ENCODE data around the gene KIAA1671. TPM values are rescaled to one million over a fixed set of nuclear protein-coding genes. Genes with fewer than 3 reads are reported as not detected.

The KIAA1671 gene
- total and polyA plus RNA-seq, 5 donors from 2014 or later, result 0.21 to 3.3 (median 0.65) TPM; not detected in 1

DNA sequence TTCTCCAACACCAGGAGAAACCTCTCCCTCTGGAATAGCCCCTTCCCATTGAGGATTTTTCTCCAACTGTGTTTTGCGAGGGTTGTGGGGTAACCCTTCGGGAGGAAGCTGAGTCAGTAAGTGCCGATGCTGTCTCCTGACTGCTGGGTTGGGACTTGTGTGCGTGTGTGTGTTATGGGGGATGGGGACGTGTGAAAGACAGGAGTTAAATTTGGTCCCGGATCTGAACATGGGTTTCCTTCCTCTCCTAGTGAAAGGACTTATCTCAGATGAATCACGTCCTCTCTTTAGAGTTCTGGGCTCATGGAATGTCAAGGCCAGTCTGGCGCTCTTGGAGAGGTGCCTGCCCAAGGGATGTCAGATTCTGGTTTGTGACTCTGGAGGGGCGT is 33.3 kb downstream of the KIAA1671 start:
- DNase-seq (peak in 1 of 3 donors; percentile 52), ATAC-seq (ENCODE audit: low read depth in 2 of 2) (no peak)
- H3K4me1 Mint-ChIP-seq, result peaks cover 0 to 12% (median 1%) of the 10 kb centered on the region in 4 donors
- Histone ChIP-seq H3K4me1 (ENCODE audit: control insufficient read depth, insufficient read depth, low read length, poor library complexity, severe bottlenecking) (no peaks in the 10 kb centered on the region), H3K9me3 (ENCODE audit: control insufficient read depth in 2 of 2, low read length in 2 of 2) (no peaks in the 10 kb centered on the region), H3K27ac (ENCODE audit: insufficient read depth, low read length, poor library complexity, severe bottlenecking) (no peak overlapping the region), H3K27me3 (ENCODE audit: control insufficient read depth, insufficient read depth, low read length) (no peaks in the 10 kb centered on the region), H3K4me3 (ENCODE audit: low read depth, low read length) (no peak overlapping the region), H3K36me3 (ENCODE audit: control insufficient read depth, insufficient read depth, low read length) (no peaks in the 10 kb centered on the region)
- H3K27me3 Mint-ChIP-seq, result peaks cover 30% of the 10 kb centered on the region
- H3K27ac Mint-ChIP-seq, result no peak overlapping the region
- H3K9me3 Mint-ChIP-seq, result peaks cover 0 to 3% (median 0%) of the 10 kb centered on the region in 7 donors
- H3K36me3 Mint-ChIP-seq, result no peaks in the 10 kb centered on the region
- H3K4me3 Mint-ChIP-seq, result no peak overlapping the region

DNA sequence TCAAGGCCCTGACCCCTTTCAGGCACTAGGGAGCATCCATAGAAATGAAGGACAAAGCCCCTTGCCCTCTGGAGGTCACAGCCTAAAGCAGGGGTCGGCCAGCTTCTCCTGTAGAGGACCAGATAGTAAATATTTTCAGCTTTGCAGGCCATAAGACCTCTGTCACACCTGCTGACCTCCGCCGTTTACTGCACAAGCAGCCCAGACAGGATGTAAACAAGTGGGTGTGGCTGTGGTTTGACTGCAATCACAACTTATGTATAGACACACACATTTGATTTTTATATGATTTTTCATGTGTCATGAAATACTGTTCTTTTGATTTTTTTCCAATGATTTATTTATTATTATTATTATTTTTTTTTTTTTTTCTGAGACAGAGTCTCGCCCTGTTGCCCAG is 34.3 kb downstream of the KIAA1671 start:
- H3K36me3 ChIP-seq (ENCODE audit: control insufficient read depth, insufficient read depth, low read length), result no peaks in the 10 kb centered on the region
- H3K9me3 ChIP-seq (ENCODE audit: control insufficient read depth in 2 of 2, low read length in 2 of 2), result no peaks in the 10 kb centered on the region
- H3K4me1 ChIP-seq (ENCODE audit: control insufficient read depth, insufficient read depth, low read length, poor library complexity, severe bottlenecking), result no peaks in the 10 kb centered on the region
- H3K27me3 Mint-ChIP-seq, result peaks cover 26% of the 10 kb centered on the region
- H3K27ac Mint-ChIP-seq, result no peak overlapping the region
- H3K4me3 Mint-ChIP-seq, result no peak overlapping the region
- H3K36me3 Mint-ChIP-seq, result no peaks in the 10 kb centered on the region
- H3K27ac ChIP-seq (ENCODE audit: insufficient read depth, low read length, poor library complexity, severe bottlenecking), result no peak overlapping the region
- no peaks in the 10 kb centered on the region for H3K27me3 ChIP-seq (ENCODE audit: control insufficient read depth, insufficient read depth, low read length)
- DNase-seq, result peak in 1 of 3 donors; percentile 74
- no peak for ATAC-seq (ENCODE audit: low read depth in 2 of 2)
- peaks cover 0 to 3% (median 0%) of the 10 kb centered on the region in 7 donors for H3K9me3 Mint-ChIP-seq
- H3K4me1 Mint-ChIP-seq, result peaks cover 0 to 12% (median 1%) of the 10 kb centered on the region in 4 donors
- H3K4me3 ChIP-seq (ENCODE audit: low read depth, low read length), result no peak overlapping the region

DNA sequence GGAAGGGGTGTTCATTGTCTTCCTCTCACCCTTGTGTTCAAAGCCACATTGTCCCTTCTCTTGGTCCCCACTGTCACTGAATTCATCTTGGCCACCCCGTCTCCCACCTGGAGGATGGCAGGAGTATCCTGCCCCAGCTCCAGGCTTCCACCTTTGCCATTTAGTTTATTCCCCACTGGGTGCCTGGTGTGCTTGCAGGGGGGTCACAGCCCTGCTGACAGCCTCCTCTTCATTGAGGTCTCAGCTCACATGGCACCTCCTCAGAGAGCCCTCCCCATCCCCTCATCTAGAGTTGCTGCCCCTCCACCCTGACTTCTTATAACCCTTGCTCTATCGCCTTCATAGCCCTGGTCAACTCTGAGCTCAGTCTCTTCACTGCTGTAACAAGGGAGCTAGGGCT is 36.6 kb downstream of the KIAA1671 start:
- Histone ChIP-seq H3K4me3 (ENCODE audit: low read depth, low read length) (no peak overlapping the region), H3K27me3 (ENCODE audit: control insufficient read depth, insufficient read depth, low read length) (no peaks in the 10 kb centered on the region), H3K36me3 (ENCODE audit: control insufficient read depth, insufficient read depth, low read length) (no peaks in the 10 kb centered on the region), H3K4me1 (ENCODE audit: control insufficient read depth, insufficient read depth, low read length, poor library complexity, severe bottlenecking) (no peaks in the 10 kb centered on the region), H3K27ac (ENCODE audit: insufficient read depth, low read length, poor library complexity, severe bottlenecking) (no peak overlapping the region), H3K9me3 (ENCODE audit: control insufficient read depth in 2 of 2, low read length in 2 of 2) (no peaks in the 10 kb centered on the region)
- DNase-seq (no peak), ATAC-seq (ENCODE audit: low read depth in 2 of 2) (no peak)
- peaks cover 0 to 3% (median 0%) of the 10 kb centered on the region in 7 donors for H3K9me3 Mint-ChIP-seq
- no peak overlapping the region for H3K27ac Mint-ChIP-seq
- H3K36me3 Mint-ChIP-seq, result no peaks in the 10 kb centered on the region
- H3K27me3 Mint-ChIP-seq, result peaks cover 21% of the 10 kb centered on the region
- peaks cover 0 to 12% (median 1%) of the 10 kb centered on the region in 4 donors for H3K4me1 Mint-ChIP-seq
- H3K4me3 Mint-ChIP-seq, result no peak overlapping the region

DNA sequence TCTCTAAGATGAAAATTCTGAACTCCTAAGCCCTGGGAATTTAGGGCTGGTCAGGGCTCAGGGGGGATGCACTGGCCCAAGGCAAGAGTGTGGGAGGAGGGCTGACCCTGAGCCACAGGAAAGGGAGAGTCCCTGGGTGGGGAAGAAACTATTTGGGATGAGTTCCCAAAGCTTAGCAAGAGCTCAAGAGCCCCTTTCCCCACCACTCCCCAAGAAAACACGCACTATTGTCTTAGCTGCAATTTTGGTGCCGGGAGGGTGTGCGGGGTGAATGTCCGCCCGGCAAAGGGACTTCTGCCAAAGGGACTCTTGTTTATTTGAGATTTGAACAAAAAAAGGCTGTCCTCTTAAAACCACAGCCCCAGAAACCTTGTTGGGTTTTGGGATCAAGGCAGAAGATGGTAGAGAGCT is 37.0 kb downstream of the KIAA1671 start:
- H3K27ac Mint-ChIP-seq, result no peak overlapping the region
- H3K27me3 Mint-ChIP-seq, result peaks cover 17% of the 10 kb centered on the region
- H3K4me1 Mint-ChIP-seq, result peaks cover 0 to 12% (median 1%) of the 10 kb centered on the region in 4 donors
- H3K4me3 Mint-ChIP-seq, result no peak overlapping the region
- Histone ChIP-seq H3K27me3 (ENCODE audit: control insufficient read depth, insufficient read depth, low read length) (no peaks in the 10 kb centered on the region), H3K27ac (ENCODE audit: insufficient read depth, low read length, poor library complexity, severe bottlenecking) (no peak overlapping the region), H3K36me3 (ENCODE audit: control insufficient read depth, insufficient read depth, low read length) (no peaks in the 10 kb centered on the region), H3K4me1 (ENCODE audit: control insufficient read depth, insufficient read depth, low read length, poor library complexity, severe bottlenecking) (no peaks in the 10 kb centered on the region), H3K9me3 (ENCODE audit: control insufficient read depth in 2 of 2, low read length in 2 of 2) (no peaks in the 10 kb centered on the region), H3K4me3 (ENCODE audit: low read depth, low read length) (no peak overlapping the region)
- H3K9me3 Mint-ChIP-seq, result peaks cover 0 to 3% (median 0%) of the 10 kb centered on the region in 7 donors
- no peak for DNase-seq
- H3K36me3 Mint-ChIP-seq, result no peaks in the 10 kb centered on the region
- ATAC-seq (ENCODE audit: low read depth in 2 of 2), result no peak

DNA sequence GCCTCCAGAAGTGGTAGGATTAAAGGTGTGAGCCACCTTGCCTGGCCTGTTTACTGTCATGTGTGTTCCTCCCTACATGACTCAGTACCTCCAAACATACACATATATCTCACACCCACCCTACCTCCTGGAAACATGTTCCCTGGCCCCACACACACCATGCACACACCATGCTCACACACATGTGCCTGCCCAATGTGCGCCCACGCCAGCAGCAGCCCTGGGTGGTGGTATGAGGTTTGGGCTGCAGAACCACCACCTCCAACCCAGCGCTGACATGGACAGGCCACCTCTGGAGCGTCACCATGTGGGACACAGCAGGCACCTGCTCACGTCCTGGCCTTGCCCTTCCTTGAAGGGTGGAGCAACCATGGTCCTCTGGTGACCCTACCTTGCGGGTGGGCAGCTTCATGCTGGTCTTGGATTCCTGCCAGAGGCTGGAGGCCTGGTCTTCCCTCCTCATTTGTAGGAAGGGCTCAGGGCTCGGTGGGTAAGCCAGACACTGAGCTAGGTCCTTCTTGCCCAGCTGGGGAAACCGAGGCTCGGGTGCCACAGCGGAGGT is 37.9 kb downstream of the KIAA1671 start:
- H3K4me3 Mint-ChIP-seq, result no peak overlapping the region
- H3K27ac ChIP-seq (ENCODE audit: insufficient read depth, low read length, poor library complexity, severe bottlenecking), result no peak overlapping the region
- no peak overlapping the region for H3K27ac Mint-ChIP-seq
- peaks cover 14% of the 10 kb centered on the region for H3K27me3 Mint-ChIP-seq
- peaks cover 0 to 11% (median 1%) of the 10 kb centered on the region in 4 donors for H3K4me1 Mint-ChIP-seq
- no peak for ATAC-seq (ENCODE audit: low read depth in 2 of 2)
- H3K4me1 ChIP-seq (ENCODE audit: control insufficient read depth, insufficient read depth, low read length, poor library complexity, severe bottlenecking), result no peaks in the 10 kb centered on the region
- no peaks in the 10 kb centered on the region for H3K36me3 ChIP-seq (ENCODE audit: control insufficient read depth, insufficient read depth, low read length)
- no peaks in the 10 kb centered on the region for H3K27me3 ChIP-seq (ENCODE audit: control insufficient read depth, insufficient read depth, low read length)
- no peaks in the 10 kb centered on the region for H3K9me3 ChIP-seq (ENCODE audit: control insufficient read depth in 2 of 2, low read length in 2 of 2)
- H3K36me3 Mint-ChIP-seq, result no peaks in the 10 kb centered on the region
- DNase-seq, result no peak
- H3K4me3 ChIP-seq (ENCODE audit: low read depth, low read length), result no peak overlapping the region
- peaks cover 0 to 3% (median 0%) of the 10 kb centered on the region in 7 donors for H3K9me3 Mint-ChIP-seq

DNA sequence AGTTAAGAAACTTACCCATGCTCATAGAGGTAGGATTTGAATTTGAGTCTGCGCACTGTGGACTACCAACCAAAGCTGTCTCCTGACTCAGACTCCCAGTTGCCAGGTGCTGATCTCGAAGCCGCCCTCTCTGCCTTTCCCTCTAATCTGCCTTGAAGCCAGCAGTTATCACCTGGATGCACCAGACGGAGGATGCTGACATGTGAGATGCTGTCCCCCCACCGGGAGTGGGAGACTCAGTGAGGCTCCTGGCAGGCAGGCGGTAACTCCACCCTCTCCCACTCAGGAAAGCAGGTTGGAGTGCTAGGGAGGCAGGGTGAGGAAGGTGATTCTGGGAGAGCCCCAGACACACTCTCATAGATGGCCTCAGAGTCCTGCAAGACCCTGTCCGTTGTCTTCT is 40.4 kb downstream of the KIAA1671 start:
- Histone ChIP-seq H3K4me3 (ENCODE audit: low read depth, low read length) (no peak overlapping the region), H3K36me3 (ENCODE audit: control insufficient read depth, insufficient read depth, low read length) (no peaks in the 10 kb centered on the region), H3K27me3 (ENCODE audit: control insufficient read depth, insufficient read depth, low read length) (no peaks in the 10 kb centered on the region), H3K27ac (ENCODE audit: insufficient read depth, low read length, poor library complexity, severe bottlenecking) (no peak overlapping the region), H3K9me3 (ENCODE audit: control insufficient read depth in 2 of 2, low read length in 2 of 2) (no peaks in the 10 kb centered on the region), H3K4me1 (ENCODE audit: control insufficient read depth, insufficient read depth, low read length, poor library complexity, severe bottlenecking) (no peaks in the 10 kb centered on the region)
- H3K27me3 Mint-ChIP-seq, result peaks cover 14% of the 10 kb centered on the region
- H3K9me3 Mint-ChIP-seq, result peaks cover 0 to 1% (median 0%) of the 10 kb centered on the region in 7 donors
- ATAC-seq (ENCODE audit: low read depth in 2 of 2) (no peak), DNase-seq (no peak)
- H3K36me3 Mint-ChIP-seq, result no peaks in the 10 kb centered on the region
- H3K4me3 Mint-ChIP-seq, result no peak overlapping the region
- H3K4me1 Mint-ChIP-seq, result peaks cover 0 to 3% (median 0%) of the 10 kb centered on the region in 4 donors
- no peak overlapping the region for H3K27ac Mint-ChIP-seq

DNA sequence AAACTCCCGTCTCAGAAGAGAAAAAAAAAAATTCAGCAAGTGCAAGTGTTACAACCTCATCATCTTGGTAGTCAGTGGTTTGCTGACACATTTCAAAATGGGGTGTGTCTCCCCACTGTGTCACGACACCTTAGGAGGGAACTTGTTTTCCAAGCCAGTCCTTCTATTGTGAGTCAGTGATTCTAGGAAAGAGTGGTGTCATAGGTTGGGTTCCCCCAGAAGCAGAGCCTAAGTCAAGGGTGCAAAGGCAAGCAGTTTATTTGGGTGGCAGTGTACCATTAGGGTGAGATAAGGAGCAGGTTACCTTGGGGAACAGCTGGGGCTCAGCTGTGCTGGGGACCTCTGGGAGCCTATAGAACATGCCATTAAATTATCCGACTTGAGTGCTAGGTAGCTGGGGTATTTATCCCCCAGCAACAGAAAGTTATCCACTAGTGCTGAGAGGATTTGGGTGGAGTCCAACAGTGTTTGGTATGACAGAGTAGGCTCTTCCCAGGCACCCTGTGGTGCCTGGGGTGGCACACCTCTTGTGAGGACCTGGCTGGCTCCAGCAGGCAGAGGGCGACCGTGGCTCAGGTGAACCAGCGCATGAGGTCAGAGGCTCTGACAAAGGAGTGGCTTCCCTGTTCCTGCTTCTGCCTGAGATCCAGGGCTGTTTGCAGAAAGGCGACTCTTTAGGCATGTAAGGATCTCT is 41.7 kb downstream of the KIAA1671 start:
- no peaks in the 10 kb centered on the region for H3K4me1 Mint-ChIP-seq
- no peaks in the 10 kb centered on the region for H3K36me3 ChIP-seq (ENCODE audit: control insufficient read depth, insufficient read depth, low read length)
- H3K27me3 Mint-ChIP-seq, result peaks cover 14% of the 10 kb centered on the region
- no peaks in the 10 kb centered on the region for H3K9me3 ChIP-seq (ENCODE audit: control insufficient read depth in 2 of 2, low read length in 2 of 2)
- H3K4me3 ChIP-seq (ENCODE audit: low read depth, low read length), result no peak overlapping the region
- no peak overlapping the region for H3K27ac Mint-ChIP-seq
- no peaks in the 10 kb centered on the region for H3K4me1 ChIP-seq (ENCODE audit: control insufficient read depth, insufficient read depth, low read length, poor library complexity, severe bottlenecking)
- peak in 1 of 3 donors; percentile 96 for DNase-seq
- no peak overlapping the region for H3K4me3 Mint-ChIP-seq
- no peak overlapping the region for H3K27ac ChIP-seq (ENCODE audit: insufficient read depth, low read length, poor library complexity, severe bottlenecking)
- H3K36me3 Mint-ChIP-seq, result no peaks in the 10 kb centered on the region
- no peaks in the 10 kb centered on the region for H3K27me3 ChIP-seq (ENCODE audit: control insufficient read depth, insufficient read depth, low read length)
- H3K9me3 Mint-ChIP-seq, result peaks cover 0 to 1% (median 0%) of the 10 kb centered on the region in 7 donors
- no peak for ATAC-seq (ENCODE audit: low read depth in 2 of 2)
